Fibroblast of lung (primary cell): Measurements from ENCODE around the gene NTNG1. TPM values are rescaled to one million over a fixed set of nuclear protein-coding genes. Genes with fewer than 3 reads are reported as not detected.

Experiments used
- DNase-seq, 2 donors: peaks; one replicate each; pipeline versions ENCODE4 v3.0.0 to v3.0.0-alpha.2; 2010; ENCODE audit warnings: low read depth in 2 of 2
- H2AFZ ChIP-seq: 2 replicates; pipeline ENCODE4 v1.5.1; 2012; ENCODE audit warnings: low read length, control low read depth, inconsistent platforms
- H3K27ac ChIP-seq: 2 replicates; pipeline ENCODE4 v1.5.1; 2011; ENCODE audit warnings: low read length, control low read depth; ENCODE audit not compliant: insufficient read depth
- H3K27me3 ChIP-seq: 2 replicates; pipeline ENCODE4 v1.5.1; 2011; ENCODE audit warnings: mild to moderate bottlenecking, low read length; ENCODE audit not compliant: control insufficient read depth, insufficient read depth
- H3K36me3 ChIP-seq: 2 replicates; pipeline ENCODE4 v1.5.1; 2011; ENCODE audit warnings: low read length; ENCODE audit not compliant: control insufficient read depth, insufficient read depth
- H3K4me1 ChIP-seq: 2 replicates; pipeline ENCODE4 v1.5.1; 2011; ENCODE audit warnings: low read length; ENCODE audit not compliant: control insufficient read depth, insufficient read depth; ENCODE audit errors: extremely low read depth
- H3K4me2 ChIP-seq: 2 replicates; pipeline ENCODE4 v1.5.1; 2011; ENCODE audit warnings: low read length, control low read depth; ENCODE audit not compliant: insufficient read depth; ENCODE audit errors: extremely low read depth
- H3K4me3 ChIP-seq, 4 experiments: fragments of 200-600 bp in 1 of 4; sonication (generic) in 1 of 4; replicated peaks in 1 of 4; 2 replicates each; pipeline ENCODE4 v1.5.1; 2011 to 2016; ENCODE audit warnings: low read length in 4 of 4, low read depth in 3 of 4, mild to moderate bottlenecking in 3 of 4, control low read depth in 2 of 4, inconsistent platforms in 1 of 4, mixed read lengths in 1 of 4; ENCODE audit not compliant: insufficient read depth in 1 of 4; ENCODE audit errors: control extremely low read depth in 1 of 4
- H3K79me2 ChIP-seq: 2 replicates; pipeline ENCODE4 v1.5.1; 2012; ENCODE audit warnings: mild to moderate bottlenecking, low read length, inconsistent platforms; ENCODE audit not compliant: control insufficient read depth, insufficient read depth
- H3K9ac ChIP-seq: 2 replicates; pipeline ENCODE4 v1.5.1; 2011; ENCODE audit warnings: mild to moderate bottlenecking, low read length, control low read depth; ENCODE audit not compliant: insufficient read depth
- H3K9me3 ChIP-seq: 2 replicates; pipeline ENCODE4 v1.5.1; 2012; ENCODE audit warnings: low read depth, low read length; ENCODE audit not compliant: control insufficient read depth, insufficient read depth
- H4K20me1 ChIP-seq: 2 replicates; pipeline ENCODE4 v1.5.1; 2011; ENCODE audit warnings: low read length; ENCODE audit not compliant: control insufficient read depth, insufficient read depth; ENCODE audit errors: extremely low read depth
- CTCF ChIP-seq, 2 donors: IDR thresholded peaks in 1 of 2; conservative IDR thresholded peaks in 1 of 2; 1 replicate in 1 of 2; 2 replicates in 1 of 2; pipeline ENCODE4 v1.5.1; 2011 to 2012; ENCODE audit warnings: low read length in 2 of 2, control low read depth in 1 of 2, inconsistent platforms in 1 of 2, low read depth in 1 of 2, mild to moderate bottlenecking in 1 of 2
- EZH2 ChIP-seq: IDR thresholded peaks from 2 replicates; pipeline ENCODE4 v1.5.1; 2012; ENCODE audit warnings: low read length, control low read depth, mild to moderate bottlenecking; ENCODE audit errors: missing control alignments
- polyA plus RNA-seq, 2 donors: library from polyadenylated mRNA; depleted of rRNA in 1 of 2; stranded (reverse) in 1 of 2; unstranded in 1 of 2; fragments of >200 nt; gene quantifications; 2 replicates each; pipeline ENCODE4 v1.2.1, GENCODE V29; 2011 to 2012; ENCODE audit warnings: missing spikeins in 1 of 2
- total RNA-seq: library from RNA; depleted of rRNA; stranded (reverse); fragments of >200 nt; gene quantifications from 2 replicates; pipeline ENCODE4 v1.2.1, GENCODE V29; 2014

Gene NTNG1
- total and polyA plus RNA-seq, 2 donors (not counting 1 experiment from before 2014, with no cell fraction given), result 0.82 to 8.6 TPM

GRCh38 chr1:107315652-107316051 is 174.8 kb downstream of the NTNG1 start:
- H3K9me3 ChIP-seq, result no peaks in the 10 kb centered on the region
- H3K27me3 ChIP-seq, result no peaks in the 10 kb centered on the region
- no peaks in the 10 kb centered on the region for H3K4me1 ChIP-seq
- H4K20me1 ChIP-seq, result no peaks in the 10 kb centered on the region
- H3K4me3 ChIP-seq, result no peak overlapping the region
- TF ChIP-seq EZH2 (no peak), CTCF (conservative IDR thresholded peaks at IDR 0.05 in 1 of 2, IDR thresholded peaks at IDR 0.05 in 1 of 2; ENCODE audit: low read depth in 1 of 2, low read length in 2 of 2) (no peak)
- H3K79me2 ChIP-seq, result no peaks in the 10 kb centered on the region
- no peaks in the 10 kb centered on the region for H3K36me3 ChIP-seq
- no peak overlapping the region for H3K27ac ChIP-seq
- no peak overlapping the region for H2AFZ ChIP-seq
- no peak overlapping the region for H3K9ac ChIP-seq
- H3K4me2 ChIP-seq, result no peak overlapping the region
- no peak for DNase-seq

- no peaks in the 10 kb centered on the region for H3K36me3 ChIP-seq
- no peaks in the 10 kb centered on the region for H3K27me3 ChIP-seq
- H3K4me1 ChIP-seq, result no peaks in the 10 kb centered on the region
- no peak for DNase-seq
- H3K4me2 ChIP-seq, result no peak overlapping the region
- TF ChIP-seq EZH2, result no peak
- TF ChIP-seq CTCF (conservative IDR thresholded peaks at IDR 0.05 in 1 of 2, IDR thresholded peaks at IDR 0.05 in 1 of 2; ENCODE audit: low read depth in 1 of 2, low read length in 2 of 2), result no peak
- H3K27ac ChIP-seq, result no peak overlapping the region
- no peak overlapping the region for H3K9ac ChIP-seq
- H2AFZ ChIP-seq, result no peak overlapping the region
- no peak overlapping the region for H3K4me3 ChIP-seq
- H3K79me2 ChIP-seq, result no peaks in the 10 kb centered on the region
- no peaks in the 10 kb centered on the region for H3K9me3 ChIP-seq
- no peaks in the 10 kb centered on the region for H4K20me1 ChIP-seq
Observed at GRCh38 chr1:107318932-107319331, 178.1 kb downstream of the NTNG1 start.

- Histone ChIP-seq H3K79me2 (no peaks in the 10 kb centered on the region), H4K20me1 (no peaks in the 10 kb centered on the region), H3K27me3 (no peaks in the 10 kb centered on the region), H3K36me3 (no peaks in the 10 kb centered on the region), H3K4me1 (no peaks in the 10 kb centered on the region), H3K9ac (no peak overlapping the region), H2AFZ (no peak overlapping the region), H3K4me3 (no peak overlapping the region), H3K9me3 (no peaks in the 10 kb centered on the region), H3K27ac (no peak overlapping the region), H3K4me2 (no peak overlapping the region)
- no peak for TF ChIP-seq CTCF (conservative IDR thresholded peaks at IDR 0.05 in 1 of 2, IDR thresholded peaks at IDR 0.05 in 1 of 2; ENCODE audit: low read depth in 1 of 2, low read length in 2 of 2)
- no peak for TF ChIP-seq EZH2
- DNase-seq, result no peak
Observed at GRCh38 chr1:107323784-107324183, 182.9 kb downstream of the NTNG1 start.
